Stimulated activated CD4-positive, alpha-beta T cell treated with anti-CD3 and anti-CD28 coated beads, Interleukin-1b, Interleukin-23, amount 100 ng/mL, for 4 hours (primary cell): ENCODE data around the gene MBP.
A peak's percentile ranks its signal among the peaks of the same experiment; 100 is the strongest.

ENCODE experiments used
- DNase-seq, 2 donors: peaks; one replicate each; pipeline ENCODE4 v3.0.0-alpha.2; 2020; ENCODE audit warnings: low read depth in 2 of 2

MBP gene

DNA sequence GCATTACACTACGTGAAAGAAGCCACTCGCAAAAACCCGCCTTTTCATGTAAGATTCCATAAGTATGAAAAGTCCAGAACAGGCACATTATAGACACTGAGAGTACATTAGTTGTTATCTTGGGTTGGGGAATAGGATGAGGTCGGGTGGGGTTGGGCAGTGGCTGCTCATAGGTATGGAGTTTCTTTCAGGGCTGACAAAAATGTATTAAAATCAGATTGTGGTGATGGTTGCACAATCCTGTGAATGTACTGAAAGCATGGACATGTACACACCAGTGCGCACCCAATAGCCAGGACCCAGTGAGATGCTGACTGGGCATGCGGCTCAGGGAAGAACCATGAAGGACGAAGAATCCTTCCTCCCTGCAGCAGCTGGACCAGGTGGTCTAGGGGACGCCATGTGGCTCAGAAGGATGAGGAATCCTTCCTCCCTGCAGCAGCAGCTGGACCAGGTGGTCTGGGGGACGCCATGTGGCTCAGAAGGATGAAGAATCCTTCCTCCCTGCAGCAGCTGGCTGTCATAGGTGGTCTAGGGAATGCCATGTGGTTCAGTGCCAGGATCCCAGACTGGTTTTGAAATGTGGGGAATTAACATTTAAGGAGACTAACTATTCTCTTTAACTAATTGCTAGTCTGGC lies 50.1 kb downstream of the MBP start:
- no peak for DNase-seq

DNA sequence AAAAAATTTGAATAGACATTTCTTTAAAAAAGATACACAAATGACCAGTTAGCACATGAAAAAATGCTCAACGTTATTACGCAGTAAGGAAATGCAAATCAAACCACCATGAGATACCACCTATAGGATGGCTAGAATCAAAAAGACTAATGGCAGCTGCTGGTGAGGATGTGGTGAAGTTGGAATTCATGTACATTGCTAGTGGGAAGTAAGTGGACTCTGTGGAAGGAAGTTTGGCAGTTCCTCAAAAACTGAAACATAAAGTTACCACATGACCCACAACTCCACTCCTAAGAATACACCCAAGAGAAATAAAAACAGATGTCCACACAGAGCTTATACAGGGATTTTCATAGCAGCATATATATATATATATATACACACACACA lies 51.2 kb downstream of the MBP start:
- DNase-seq = no peak

DNA sequence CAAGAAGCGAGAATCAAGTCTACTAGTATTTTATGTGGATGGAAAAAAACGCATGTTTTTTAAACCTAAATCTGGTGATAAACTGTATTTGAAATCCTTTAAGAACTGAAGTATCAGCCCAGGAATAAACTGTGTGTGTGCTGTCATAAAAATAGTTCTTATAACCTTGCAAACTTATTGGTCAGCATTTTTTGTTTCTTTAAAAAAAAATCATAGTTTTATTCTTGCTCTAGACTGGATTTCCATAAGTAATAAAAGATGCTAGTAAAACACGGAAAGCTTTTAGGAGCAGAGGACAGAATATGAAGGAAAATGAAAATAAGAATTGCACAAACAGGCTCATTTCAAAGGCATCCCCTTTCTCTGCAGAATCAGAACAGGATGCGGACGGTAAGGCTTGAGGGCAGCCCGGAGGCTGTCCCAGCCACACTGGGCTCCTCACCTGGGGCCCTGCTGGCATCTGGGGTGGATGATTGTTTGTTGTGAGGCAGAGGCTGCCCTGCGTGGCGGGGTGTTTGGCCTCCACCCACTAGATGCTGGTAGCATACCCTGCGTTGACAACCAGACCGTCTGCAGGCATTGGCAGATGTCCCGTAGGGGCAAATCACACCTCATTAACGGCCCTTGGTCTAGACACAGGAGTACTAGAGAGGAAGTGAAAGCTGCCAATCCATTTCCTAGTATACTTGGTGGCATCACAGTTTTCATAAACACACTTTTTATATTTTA lies 52.5 kb downstream of the MBP start:
- DNase-seq = no peak

DNA sequence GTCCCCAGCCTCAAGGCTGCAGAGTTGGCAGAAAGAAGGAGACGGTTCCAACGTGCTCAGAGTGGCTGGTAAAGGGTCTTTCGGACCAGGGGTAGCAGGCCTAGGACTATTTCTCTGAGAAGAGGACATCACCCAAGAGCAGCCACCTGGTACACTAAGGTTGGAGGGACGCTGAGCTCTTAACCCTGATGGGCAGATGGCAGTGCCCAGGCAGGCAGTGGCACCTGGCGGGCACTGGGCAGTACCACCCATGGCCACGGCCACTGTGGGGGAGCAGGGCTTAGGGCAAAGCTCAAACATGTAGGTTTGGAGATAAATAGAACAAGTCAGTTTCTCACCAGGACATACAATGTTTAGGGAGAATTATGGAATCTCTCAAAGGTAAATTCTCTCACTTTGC lies 53.5 kb downstream of the MBP start:
- DNase-seq = no peak

DNA sequence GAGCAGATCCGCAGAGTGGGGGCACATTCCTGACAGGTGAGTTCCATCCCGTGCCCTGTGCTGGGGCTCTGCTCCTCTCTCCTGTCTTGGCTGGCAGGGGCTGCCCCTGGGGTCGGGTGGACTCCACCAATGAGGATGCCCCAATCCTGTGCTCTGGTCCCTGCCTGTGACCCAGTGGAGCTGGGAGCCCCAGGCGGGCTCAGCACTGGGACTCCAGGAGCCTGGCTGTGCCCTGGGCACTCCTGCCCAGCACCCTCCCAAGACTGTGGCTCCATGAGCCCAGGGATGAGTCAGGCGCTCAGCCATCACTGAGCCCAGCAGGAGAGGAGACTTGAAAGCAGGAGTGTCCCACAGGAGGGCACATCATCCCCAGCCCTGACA lies 53.9 kb downstream of the MBP start:
- DNase-seq = no peak

DNA sequence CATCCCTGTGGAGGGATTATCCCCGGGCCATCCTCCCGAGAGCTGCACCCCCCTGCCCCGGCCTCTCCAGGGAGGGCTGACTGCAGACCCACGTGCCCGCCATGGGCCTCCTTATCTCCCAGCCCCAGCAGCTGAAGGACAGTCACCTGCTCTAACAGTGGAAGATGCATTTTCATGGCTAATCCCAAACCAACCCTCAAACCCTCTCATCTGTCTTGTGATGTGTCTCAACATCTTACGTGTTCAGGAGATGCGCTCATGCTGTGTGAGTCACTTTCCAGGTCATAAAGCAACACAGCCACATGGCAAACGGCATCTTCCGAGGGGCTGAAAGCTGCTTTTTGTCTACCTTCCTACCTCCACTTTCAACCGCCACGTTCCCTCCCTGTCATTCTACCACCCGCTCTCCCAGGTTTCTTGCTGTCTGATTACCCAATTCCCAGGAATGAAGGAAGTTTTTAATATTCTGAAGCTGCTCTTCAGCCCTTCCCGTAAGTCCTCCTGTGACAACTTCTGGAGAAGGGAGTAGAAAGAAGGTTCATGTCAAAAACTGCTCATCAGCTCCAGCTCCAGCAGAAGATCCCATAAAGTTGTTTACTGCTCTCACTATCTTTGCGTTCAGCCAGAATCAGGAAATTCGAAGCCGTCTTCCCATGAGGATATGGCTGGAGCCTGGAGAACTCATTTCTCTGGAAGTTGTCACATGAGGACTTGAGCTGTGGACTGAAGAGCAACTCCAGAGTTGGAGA lies 54.5 kb downstream of the MBP start:
- no peak for DNase-seq

DNA sequence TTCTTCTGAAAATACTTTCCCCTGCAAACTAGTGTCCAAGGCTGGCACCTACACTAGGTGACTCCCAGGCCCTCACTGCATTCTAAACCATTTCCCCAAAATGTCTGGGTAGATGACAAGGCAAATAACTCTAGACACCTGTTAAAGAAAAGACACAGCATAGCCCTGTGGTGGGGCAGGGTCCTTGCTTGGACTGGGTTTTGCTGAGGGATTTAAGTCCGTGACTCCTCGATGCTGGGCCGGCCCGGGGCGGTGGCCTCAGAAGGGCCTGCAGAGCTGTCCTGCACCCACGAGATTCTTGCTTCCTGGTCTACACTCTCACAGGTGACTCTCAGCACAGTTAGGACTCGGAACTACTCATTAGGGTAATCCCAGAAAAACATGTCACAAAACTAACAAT lies 55.2 kb downstream of the MBP start:
- no peak for DNase-seq

DNA sequence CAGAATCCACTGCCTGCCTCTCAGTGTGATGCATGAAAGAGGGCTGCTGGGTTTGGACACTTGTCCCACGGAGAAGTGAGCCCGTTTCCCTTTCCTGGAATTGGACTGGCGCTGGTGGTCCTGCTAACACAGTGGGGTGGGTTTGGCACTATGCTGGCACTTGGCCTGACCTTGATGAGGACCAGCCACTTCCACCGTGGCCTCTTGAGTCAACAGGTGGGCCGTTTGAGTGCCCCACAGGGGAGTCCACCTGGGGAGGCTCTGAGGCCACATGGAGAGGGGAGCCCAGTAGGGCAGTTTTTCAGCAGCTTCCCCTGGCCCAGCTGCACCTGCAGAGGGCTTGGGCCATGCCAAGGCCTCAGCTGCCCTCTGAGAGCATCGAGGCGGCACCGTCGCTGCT lies 56.5 kb downstream of the MBP start:
- DNase-seq = no peak

DNA sequence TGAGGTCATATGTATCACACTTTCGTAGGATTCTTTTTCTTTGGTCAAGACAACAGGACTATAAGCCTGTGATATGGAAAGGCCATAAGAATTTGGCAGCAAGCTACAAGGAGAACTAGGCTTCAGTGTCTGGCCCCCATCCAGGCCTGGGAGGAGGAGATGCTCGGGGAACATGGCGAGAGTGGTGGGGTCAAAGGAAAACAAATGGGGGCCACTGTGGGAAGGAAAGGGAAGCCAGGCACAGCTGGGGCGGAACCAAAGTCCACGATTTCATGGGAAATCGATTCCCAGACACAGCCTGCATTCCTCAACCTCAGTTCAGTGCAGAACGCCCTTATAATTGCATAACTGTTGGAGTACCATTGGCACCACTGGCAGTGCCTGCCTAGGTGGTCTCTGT lies 58.2 kb downstream of the MBP start:
- no peak for DNase-seq

DNA sequence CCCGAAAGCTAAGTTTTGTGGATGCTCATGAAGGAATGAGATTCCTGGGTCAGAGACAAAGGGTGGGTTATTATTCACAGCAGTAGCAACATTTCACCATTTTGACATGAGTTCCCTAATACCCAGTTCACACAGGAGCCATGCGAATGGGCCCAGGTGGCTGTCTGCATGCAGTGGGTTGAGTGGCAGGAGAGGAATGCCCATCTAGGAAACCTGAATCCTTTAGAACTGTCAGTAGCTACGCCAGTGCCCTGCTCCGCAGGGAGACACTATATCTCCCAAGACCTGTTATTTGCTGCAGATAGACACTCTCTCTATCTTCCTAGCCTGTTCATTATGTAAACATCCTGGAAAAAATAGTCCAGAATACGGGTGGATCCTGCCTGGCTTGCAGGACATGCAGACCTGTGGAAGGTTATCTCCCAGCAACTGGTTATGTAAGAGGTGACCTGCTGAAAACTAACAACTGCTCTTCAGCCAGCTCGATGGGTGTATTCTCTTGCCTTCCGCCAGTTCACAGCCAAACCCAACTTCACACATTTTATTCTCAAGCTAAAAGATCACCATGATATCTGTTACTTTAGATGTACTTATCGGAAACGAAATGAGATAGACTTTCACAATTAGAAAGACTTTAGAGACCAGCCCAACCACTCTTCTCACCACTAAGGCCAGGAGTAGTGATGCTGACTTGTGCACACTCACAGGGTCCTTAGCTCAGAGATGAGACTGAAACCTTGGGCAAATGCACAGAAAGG lies 59.1 kb downstream of the MBP start:
- DNase-seq = no peak

DNA sequence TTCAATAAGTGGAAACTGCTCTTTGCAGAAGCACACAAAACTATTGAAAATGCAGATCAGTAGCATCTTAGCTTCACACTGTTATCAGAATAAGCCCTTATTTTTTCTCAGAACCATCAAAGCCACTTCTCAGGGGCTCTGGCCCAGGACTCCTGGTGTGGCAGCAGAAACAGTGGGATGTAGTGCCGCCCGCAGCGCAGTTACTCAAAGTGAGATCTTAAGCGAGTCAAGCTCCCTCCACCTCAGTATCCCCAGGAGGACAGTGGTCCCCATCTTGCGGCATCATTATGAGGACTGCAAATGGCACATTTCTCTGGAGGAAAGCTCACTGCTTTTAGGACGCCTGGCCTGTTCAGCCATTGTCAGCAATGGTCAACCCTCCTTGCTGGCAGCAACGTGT lies 60.0 kb downstream of the MBP start:
- DNase-seq = no peak

DNA sequence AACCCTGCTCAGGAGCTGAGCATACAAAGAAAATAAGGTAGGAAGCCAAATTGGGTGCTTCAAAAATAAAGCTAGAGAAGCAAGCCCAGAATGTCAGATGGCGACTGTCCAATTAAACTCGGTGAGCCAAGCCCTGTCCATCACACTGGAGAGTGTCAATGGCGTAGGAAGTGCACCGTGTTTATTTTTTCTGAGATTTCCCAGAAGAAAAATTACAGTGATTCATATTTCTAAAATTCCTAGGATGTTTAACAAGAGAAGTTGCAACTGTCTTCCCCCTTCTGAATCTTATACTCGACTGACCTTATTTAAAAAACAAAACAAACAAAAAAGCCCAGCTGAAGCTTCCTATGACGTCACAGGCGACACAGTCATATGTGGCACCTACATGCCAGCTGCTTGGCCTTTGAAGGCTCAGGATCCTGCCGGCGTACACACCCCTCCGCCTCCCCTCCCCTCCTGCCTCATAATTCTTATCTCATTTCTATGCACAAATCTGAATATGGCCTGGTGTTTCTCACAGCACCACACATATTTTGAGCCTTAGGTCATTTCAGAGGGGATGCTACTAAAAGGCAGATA lies 60.8 kb downstream of the MBP start:
- peak in 1 of 2 donors; percentile 43 for DNase-seq

DNA sequence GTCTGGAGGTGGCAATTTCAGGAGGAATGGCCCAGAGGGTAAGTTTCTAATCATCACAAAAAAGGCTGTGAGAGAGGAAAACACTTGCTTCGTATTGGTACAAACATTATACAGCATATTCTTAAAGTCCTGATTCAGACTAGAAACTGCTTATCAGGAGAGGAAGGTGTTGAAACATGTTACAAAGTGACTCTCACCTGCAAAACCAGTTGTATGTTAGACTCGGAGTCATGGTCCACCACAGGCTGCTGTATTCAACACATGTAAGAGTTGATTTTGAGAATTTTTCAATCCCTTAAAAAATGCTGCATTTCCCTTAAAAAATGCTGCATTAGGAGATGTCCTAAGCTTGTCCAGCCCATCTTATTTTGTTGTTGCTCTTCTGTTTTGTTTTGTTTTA lies 61.5 kb downstream of the MBP start:
- DNase-seq = no peak

DNA sequence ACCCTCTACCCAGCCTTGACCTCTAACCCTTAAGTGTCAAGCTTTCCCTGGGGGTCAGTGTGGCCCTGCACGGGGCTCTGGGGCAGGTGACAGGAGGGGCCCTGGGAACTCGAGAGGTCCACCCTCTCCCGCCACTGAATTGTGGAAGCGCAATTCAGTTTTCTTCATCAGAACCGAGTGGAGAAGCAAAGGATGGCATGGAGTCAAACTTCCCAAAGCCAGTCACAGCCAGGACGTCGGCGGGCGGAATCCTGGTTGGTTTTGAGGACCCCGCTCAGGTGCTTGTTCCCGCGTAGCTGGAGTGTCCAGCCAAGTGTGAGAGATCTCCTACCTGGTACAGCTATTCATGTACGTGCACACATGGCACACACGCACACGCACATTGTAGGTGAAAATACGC lies 62.0 kb downstream of the MBP start:
- no peak for DNase-seq

DNA sequence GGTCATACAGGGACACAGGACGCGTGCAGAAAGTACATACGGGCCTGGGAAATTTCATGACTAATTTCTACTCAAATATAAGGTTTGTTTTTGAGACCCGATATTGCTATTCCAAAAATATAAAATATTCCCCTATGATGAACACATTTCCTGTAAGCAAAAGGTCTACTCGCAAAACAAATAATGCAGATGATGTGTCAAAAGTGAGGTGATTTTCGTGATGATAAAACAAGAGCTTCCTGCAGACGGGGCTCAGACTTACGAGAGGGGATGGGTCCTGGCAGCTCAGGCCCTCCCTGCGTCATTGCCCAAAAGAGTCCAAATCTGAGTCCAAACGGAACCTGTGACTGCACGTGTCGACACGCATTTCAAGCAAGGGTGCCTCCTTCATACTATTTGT lies 62.7 kb downstream of the MBP start:
- DNase-seq = no peak

DNA sequence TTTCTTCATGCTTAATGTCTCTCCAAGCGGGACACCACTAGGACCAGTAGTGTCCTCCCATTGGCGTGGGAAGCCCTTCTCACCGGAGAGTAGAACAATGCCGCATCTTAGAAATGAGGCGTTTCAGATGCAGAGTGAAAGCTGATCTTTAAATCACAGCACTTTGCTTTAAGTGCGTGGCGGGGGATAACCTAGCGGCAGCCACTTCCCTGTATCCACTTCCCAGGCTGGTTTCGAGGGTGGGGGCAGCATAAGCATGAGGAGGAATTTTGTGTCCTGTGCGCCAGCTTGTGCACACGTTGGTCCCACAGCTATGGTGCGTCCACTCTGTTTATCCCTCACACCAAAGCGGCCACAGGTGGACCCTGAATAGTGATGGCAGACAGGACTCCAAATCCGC lies 63.1 kb downstream of the MBP start:
- DNase-seq = no peak

DNA sequence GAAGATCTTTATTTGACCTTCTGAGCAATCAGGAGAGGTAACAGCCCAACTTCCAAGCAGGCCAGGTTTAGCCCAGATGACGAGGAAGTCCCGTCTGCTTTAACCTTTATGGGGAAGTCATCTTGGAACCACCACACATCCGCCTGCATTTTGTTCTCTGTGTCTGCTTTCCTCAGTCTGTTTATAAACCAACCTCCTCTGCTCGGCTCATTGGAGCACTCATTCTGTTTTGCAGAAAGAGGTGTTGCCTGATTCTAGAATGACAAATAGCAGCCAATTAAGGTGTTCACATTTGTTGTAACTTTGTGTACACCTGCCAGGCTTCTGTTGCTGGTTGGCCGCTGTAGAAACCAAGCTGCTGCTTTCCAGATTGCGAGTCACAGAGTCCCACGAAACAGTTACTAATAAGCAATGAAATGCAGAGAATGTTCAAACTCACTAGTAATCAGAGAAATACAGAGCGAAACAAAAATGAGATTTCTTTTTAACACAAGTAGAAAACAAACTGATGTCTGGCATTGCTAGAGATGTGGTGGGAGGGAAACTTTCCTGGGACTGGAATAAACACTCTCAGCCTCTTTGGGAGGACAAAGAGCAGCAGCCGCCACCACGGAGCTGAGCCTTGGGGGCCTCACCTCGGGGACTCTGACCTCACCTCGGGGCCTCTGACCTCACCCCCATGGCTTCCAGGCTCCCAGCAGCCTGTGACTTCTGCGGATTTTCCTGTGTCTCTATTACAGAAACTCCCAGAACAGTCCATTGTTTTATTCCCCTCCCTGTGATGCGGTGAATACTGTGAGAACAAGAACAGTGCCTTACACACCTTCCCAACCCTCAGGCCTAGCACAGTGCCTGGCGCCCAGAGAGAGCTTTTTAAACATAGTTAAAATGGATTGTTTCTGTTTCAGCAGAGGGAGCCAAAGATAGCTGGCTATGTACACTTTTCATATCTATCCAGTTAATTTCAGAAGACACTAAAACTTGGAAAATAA lies 64.0 kb downstream of the MBP start:
- no peak for DNase-seq

DNA sequence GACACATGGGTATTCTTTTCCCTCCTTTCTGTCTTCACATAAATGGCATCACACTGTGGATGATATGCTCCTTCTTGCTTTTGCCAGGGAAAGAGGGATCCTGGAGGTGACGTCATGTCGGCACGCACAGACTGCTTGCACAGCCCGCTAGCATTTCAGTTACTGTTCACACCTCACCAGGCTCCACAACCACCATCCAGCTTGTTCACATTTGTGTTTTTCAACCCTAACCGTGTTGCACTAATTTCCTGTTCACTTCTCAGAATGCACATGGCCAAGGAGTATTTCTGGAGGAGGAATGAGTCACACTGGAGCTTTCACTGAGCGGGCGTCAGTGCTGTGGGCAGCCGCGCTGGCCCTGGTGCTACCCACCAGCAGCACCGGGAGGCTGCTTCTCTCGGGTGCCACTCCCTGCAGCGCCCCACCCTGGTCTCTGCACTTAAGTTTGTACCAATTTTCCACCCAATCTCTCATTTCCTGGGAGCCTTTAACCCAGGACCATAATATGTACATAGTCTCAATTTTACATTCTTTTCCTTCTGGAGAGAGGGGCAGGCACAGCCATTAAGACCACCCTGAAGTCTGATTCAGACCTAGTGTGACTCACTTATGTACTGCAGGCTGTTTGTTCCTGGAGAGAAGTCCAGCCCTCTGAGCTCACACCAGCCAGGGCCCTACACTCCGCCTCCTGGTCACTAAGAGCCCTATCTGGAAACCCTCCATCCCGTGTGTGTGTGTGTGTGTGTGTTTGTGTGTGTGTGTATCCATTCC lies 65.1 kb downstream of the MBP start:
- peak; percentile 41 to 54 for DNase-seq

DNA sequence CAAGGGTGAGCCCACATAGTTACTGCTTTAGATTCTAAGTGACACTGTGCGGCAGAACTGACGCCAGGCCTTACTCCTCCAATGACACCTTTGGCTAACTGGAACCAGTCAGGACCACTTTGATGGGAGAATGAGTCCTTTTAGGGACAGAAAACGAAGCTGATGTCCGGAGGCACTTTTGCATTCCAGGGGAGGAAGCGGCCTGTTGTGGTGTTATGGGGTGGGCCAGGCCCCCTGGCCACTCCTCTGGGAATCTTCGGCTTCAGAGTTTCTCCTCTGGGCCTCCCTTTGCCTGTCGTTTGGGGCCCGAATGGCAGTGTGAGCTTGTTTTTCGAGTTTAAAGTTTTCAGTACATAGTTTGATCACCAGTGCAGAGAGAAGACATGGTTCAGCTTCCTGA lies 65.9 kb downstream of the MBP start:
- DNase-seq = no peak

DNA sequence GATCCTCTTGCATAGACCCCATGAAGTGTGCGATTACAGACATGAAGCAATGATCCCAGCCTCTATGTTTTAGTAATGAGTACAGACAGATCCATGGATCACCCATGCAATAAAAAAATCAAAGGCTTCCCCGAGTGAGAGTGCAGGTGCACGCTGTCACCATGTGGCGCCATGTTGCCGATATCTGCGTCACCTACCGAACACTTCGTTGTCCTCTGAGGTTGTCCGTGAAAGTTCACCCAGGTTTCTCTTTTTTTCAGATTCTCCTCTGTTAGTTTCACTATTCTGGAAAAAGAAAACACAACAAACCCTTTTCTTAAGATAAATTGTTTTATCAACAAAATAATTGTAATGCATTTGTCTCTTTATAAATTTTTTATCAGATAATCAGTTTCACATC lies 66.5 kb downstream of the MBP start:
- DNase-seq = no peak
